HEK293 (cell line): ENCODE measurements around the gene SYNGR1.

ENCODE experiments used
- CTCF ChIA-PET: fragments of 350-600 bp; formaldehyde crosslinking; extraction: SDS; loops from one replicate; lab custom pipeline; 2021; ENCODE audit warnings: antibody characterized with exemption; lab: Yijun Ruan, JAX
- POLR2A ChIA-PET: fragments of 300-600 bp; formaldehyde crosslinking; extraction: SDS; loops from one replicate; lab custom pipeline; 2020; ENCODE audit warnings: antibody characterized with exemption, inconsistent platforms; lab: Yijun Ruan, JAX
- H3K27ac ChIP-seq: fragments of 200-500 bp; sonication (Bioruptor generic); 2 replicates; pipeline ENCODE4 v1.5.1; 2014; ENCODE audit warnings: low read depth, low read length, control low read depth, inconsistent platforms; ENCODE audit errors: extremely low read depth
- H3K36me3 ChIP-seq, 2 experiments: fragments of 200-500 bp in 1 of 2; sonication (Bioruptor generic) in 1 of 2; 1 replicate in 1 of 2; 2 replicates in 1 of 2; pipeline ENCODE4 v1.5.1; 2014 to 2017; ENCODE audit warnings: inconsistent platforms in 2 of 2, low read length in 2 of 2; ENCODE audit not compliant: control insufficient read depth in 2 of 2, insufficient read depth in 1 of 2
- H3K4me1 ChIP-seq: fragments of 200-500 bp; sonication (Bioruptor generic); 2 replicates; pipeline ENCODE4 v1.5.1; 2014; ENCODE audit warnings: mild to moderate bottlenecking, low read length, inconsistent platforms; ENCODE audit not compliant: control insufficient read depth, insufficient read depth
- H3K4me3 ChIP-seq: 2 replicates; pipeline ENCODE4 v1.5.1; 2011; ENCODE audit warnings: low read depth, mild to moderate bottlenecking, control low read depth, low read length, moderate library complexity
- H3K9me3 ChIP-seq: fragments of 200-500 bp; sonication (Bioruptor generic); 2 replicates; pipeline ENCODE4 v1.5.1; 2014; ENCODE audit warnings: low read depth, low read length, inconsistent platforms; ENCODE audit not compliant: control insufficient read depth, insufficient read depth
- GLIS2 ChIP-seq: fragments of 450-650 bp; formaldehyde crosslinking; IDR thresholded peaks from 2 replicates; pipeline ENCODE4 v1.5.1; 2016; ENCODE audit warnings: missing biosample characterization, missing genetic modification characterization
- KLF7 ChIP-seq: fragments of 450-650 bp; formaldehyde crosslinking; IDR thresholded peaks from 2 replicates; pipeline ENCODE4 v1.5.1; 2016; ENCODE audit warnings: missing biosample characterization, missing genetic modification characterization, borderline replicate concordance
- MYNN ChIP-seq: fragments of 450-650 bp; formaldehyde crosslinking; IDR thresholded peaks from 2 replicates; pipeline ENCODE4 v1.5.1; 2016; ENCODE audit warnings: missing biosample characterization, missing genetic modification characterization, borderline replicate concordance
- WT1 ChIP-seq: fragments of 450-650 bp; formaldehyde crosslinking; IDR thresholded peaks from 2 replicates; pipeline ENCODE4 v1.5.1; 2016; ENCODE audit warnings: missing biosample characterization, missing genetic modification characterization
- ZBTB21 ChIP-seq: fragments of 450-650 bp; formaldehyde crosslinking; IDR thresholded peaks from 2 replicates; pipeline ENCODE4 v1.5.1; 2017; ENCODE audit warnings: missing biosample characterization, missing genetic modification characterization
- ZNF112 ChIP-seq: fragments of 450-650 bp; formaldehyde crosslinking; IDR thresholded peaks from 2 replicates; pipeline ENCODE4 v1.5.0; 2017; ENCODE audit warnings: missing biosample characterization, missing genetic modification characterization
- ZNF132 ChIP-seq: fragments of 450-650 bp; formaldehyde crosslinking; IDR thresholded peaks from 2 replicates; pipeline ENCODE4 v1.5.1; 2017; ENCODE audit warnings: missing biosample characterization, missing genetic modification characterization, borderline replicate concordance
- ZNF146 ChIP-seq: fragments of 450-650 bp; formaldehyde crosslinking; IDR thresholded peaks from 2 replicates; pipeline ENCODE4 v1.5.1; 2016; ENCODE audit warnings: missing biosample characterization, missing genetic modification characterization
- ZNF16 ChIP-seq: fragments of 450-650 bp; formaldehyde crosslinking; IDR thresholded peaks from 2 replicates; pipeline ENCODE4 v1.5.1; 2016; ENCODE audit warnings: low read depth, missing biosample characterization, missing genetic modification characterization
- ZNF175 ChIP-seq: fragments of 450-650 bp; formaldehyde crosslinking; IDR thresholded peaks from 2 replicates; pipeline ENCODE4 v1.5.1; 2016; ENCODE audit warnings: missing biosample characterization, missing genetic modification characterization
- ZNF239 ChIP-seq: fragments of 450-650 bp; formaldehyde crosslinking; IDR thresholded peaks from 2 replicates; pipeline ENCODE4 v1.5.1; 2016; ENCODE audit warnings: missing biosample characterization, missing genetic modification characterization
- ZNF274 ChIP-seq, 2 experiments: fragments of 200-500 bp in 1 of 2; fragments of 450-650 bp in 1 of 2; sonication (Bioruptor generic) in 1 of 2; formaldehyde crosslinking in 1 of 2; IDR thresholded peaks; 2 replicates each; pipeline versions ENCODE4 v1.5.1 to v1.6.1; 2014 to 2016; ENCODE audit warnings: borderline replicate concordance in 1 of 2, inconsistent platforms in 1 of 2, low read length in 1 of 2, missing biosample characterization in 1 of 2, missing genetic modification characterization in 1 of 2
- ZNF311 ChIP-seq: fragments of 450-650 bp; formaldehyde crosslinking; IDR thresholded peaks from 2 replicates; pipeline ENCODE4 v1.5.1; 2017; ENCODE audit warnings: missing biosample characterization, missing genetic modification characterization, borderline replicate concordance
- ZNF366 ChIP-seq: fragments of 450-650 bp; formaldehyde crosslinking; conservative IDR thresholded peaks from 2 replicates; pipeline ENCODE4 v1.5.1; 2016; ENCODE audit warnings: missing biosample characterization, missing genetic modification characterization
- ZNF513 ChIP-seq: fragments of 450-650 bp; IDR thresholded peaks from 2 replicates; pipeline ENCODE4 v1.5.1; 2018; ENCODE audit warnings: missing biosample characterization, missing genetic modification characterization
- ZNF514 ChIP-seq: fragments of 450-650 bp; formaldehyde crosslinking; IDR thresholded peaks from 2 replicates; pipeline ENCODE4 v1.5.1; 2016; ENCODE audit warnings: missing biosample characterization, missing genetic modification characterization
- ZNF558 ChIP-seq: fragments of 450-650 bp; formaldehyde crosslinking; IDR thresholded peaks from 2 replicates; pipeline ENCODE4 v1.5.1; 2016; ENCODE audit warnings: missing biosample characterization, missing genetic modification characterization
- ZNF600 ChIP-seq: fragments of 450-650 bp; formaldehyde crosslinking; IDR thresholded peaks from 2 replicates; pipeline ENCODE4 v1.5.1; 2016; ENCODE audit warnings: missing biosample characterization, missing genetic modification characterization
- ZNF704 ChIP-seq: fragments of 450-650 bp; formaldehyde crosslinking; IDR thresholded peaks from 2 replicates; pipeline ENCODE4 v1.5.1; 2016; ENCODE audit warnings: missing biosample characterization, missing genetic modification characterization
- ZNF76 ChIP-seq: fragments of 450-650 bp; formaldehyde crosslinking; IDR thresholded peaks from 2 replicates; pipeline ENCODE4; 2016; ENCODE audit warnings: low read depth, missing biosample characterization, missing genetic modification characterization, borderline replicate concordance
- ZNF830 ChIP-seq: fragments of 450-650 bp; IDR thresholded peaks from 2 replicates; pipeline ENCODE4 v1.5.0; 2018; ENCODE audit warnings: missing biosample characterization, missing genetic modification characterization, low read depth, mild to moderate bottlenecking, moderate library complexity
- ZNF843 ChIP-seq: fragments of 450-650 bp; formaldehyde crosslinking; IDR thresholded peaks from 2 replicates; pipeline ENCODE4 v1.5.1; 2016; ENCODE audit warnings: missing biosample characterization, missing genetic modification characterization
- TF ChIP-seq, protein P1 (sequence below): fragments of 450-650 bp; formaldehyde crosslinking; IDR thresholded peaks from 2 replicates; pipeline ENCODE4 v1.5.1; 2017; ENCODE audit warnings: missing biosample characterization, missing genetic modification characterization
- TF ChIP-seq, protein P2 (sequence below): fragments of 450-650 bp; formaldehyde crosslinking; IDR thresholded peaks from 2 replicates; pipeline ENCODE4 v1.5.1; 2016; ENCODE audit warnings: missing biosample characterization, missing genetic modification characterization

SYNGR1 gene

DNA sequence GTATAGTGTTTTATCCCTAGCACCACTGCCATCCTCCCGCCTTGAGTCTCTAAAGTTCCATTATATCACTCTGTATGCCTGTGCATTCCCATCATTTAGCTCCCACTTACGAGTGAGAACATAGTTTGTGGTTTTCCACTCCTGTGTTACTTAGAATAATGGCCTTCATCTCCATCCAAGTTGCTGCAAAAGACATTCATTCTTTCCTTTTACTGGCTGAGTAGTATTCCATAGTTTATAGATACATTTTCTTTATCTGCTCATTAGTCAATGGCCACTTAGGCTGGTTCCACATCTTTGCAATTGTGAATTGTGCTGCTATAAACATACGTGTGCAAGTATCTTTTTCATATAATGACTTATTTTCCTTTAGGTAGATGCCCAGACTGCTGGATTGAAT is 74.2 kb downstream of the SYNGR1 start:
- ChIA-PET POLR2A (interaction anchor here (0.7 kb wide), 1 partner anchor 188 kb away, joined by 4 read pairs; no protein-coding TSS in a partner anchor), CTCF (interaction anchor here (0.7 to 1.4 kb wide), 3 partner anchors 13 to 37 kb away, joined by 3 to 5 read pairs (median 4); partner anchors contain the start of gene TAB1)
- TF ChIP-seq ZNF830 (no peak), ZNF76 (tag by site-specific recombination) (no peak), ZNF146 (tag by site-specific recombination) (peak; percentile 90), ZNF843 (tag by site-specific recombination) (no peak), GLIS2 (tag by site-specific recombination) (no peak), ZNF239 (tag by site-specific recombination) (no peak)
- TF ChIP-seq, protein P1, sequence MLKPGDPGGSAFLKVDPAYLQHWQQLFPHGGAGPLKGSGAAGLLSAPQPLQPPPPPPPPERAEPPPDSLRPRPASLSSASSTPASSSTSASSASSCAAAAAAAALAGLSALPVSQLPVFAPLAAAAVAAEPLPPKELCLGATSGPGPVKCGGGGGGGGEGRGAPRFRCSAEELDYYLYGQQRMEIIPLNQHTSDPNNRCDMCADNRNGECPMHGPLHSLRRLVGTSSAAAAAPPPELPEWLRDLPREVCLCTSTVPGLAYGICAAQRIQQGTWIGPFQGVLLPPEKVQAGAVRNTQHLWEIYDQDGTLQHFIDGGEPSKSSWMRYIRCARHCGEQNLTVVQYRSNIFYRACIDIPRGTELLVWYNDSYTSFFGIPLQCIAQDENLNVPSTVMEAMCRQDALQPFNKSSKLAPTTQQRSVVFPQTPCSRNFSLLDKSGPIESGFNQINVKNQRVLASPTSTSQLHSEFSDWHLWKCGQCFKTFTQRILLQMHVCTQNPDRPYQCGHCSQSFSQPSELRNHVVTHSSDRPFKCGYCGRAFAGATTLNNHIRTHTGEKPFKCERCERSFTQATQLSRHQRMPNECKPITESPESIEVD (tag by site-specific recombination) = no peak
- Histone ChIP-seq H3K4me3 (no peak overlapping the region), H3K27ac (no peak overlapping the region), H3K4me1 (no peaks in the 10 kb centered on the region), H3K9me3 (no peaks in the 10 kb centered on the region), H3K36me3 (peaks cover 44 to 81% of the 10 kb centered on the region in 2 experiments; a peak in 2 of 3 replicates)

DNA sequence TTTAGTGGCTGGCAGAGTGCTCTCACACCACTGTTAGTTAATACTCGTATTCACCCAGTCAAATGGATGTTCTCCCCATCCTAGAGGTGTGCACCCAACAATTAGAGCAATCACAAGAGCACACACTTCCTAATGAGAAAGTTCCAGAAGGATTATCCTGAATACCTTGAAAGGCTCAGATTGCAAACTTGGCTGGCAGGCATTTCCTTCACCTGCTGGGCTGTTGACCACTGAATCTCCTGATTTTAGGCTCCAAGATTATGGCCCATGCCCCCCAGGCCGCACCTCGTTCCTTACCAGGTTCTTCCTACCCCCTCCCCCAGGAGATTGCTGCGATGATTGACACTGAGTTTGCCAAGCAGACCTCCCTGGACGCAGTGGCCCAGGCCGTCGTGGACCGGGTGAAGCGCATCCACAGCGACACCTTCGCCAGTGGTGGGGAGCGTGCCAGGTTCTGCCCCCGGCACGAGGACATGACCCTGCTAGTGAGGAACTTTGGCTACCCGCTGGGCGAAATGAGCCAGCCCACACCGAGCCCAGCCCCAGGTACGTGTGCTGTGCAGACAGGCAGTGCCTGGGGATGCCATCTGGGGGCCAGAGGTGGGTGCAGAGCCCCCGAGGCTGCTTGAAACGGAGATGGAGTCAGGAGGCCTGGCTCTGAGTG is 76.7 kb downstream of the SYNGR1 start:
- peaks cover 33 to 80% of the 10 kb centered on the region in 2 experiments; a peak in 2 of 3 replicates for H3K36me3 ChIP-seq
- ChIA-PET POLR2A (no interaction called here), CTCF (interaction anchor here (1.0 kb wide), 1 partner anchor 67 kb away, joined by 4 read pairs; no protein-coding TSS in a partner anchor)
- H3K9me3 ChIP-seq = no peaks in the 10 kb centered on the region
- H3K4me3 ChIP-seq = no peak overlapping the region
- H3K4me1 ChIP-seq = no peaks in the 10 kb centered on the region
- no peak overlapping the region for H3K27ac ChIP-seq
- TF ChIP-seq ZNF600 (tag by site-specific recombination) = no peak
- TF ChIP-seq ZNF514 (tag by site-specific recombination) = no peak
- TF ChIP-seq ZNF704 (tag by site-specific recombination) = no peak
- TF ChIP-seq MYNN (tag by site-specific recombination) = no peak
- TF ChIP-seq KLF7 = no peak
- no peak for TF ChIP-seq ZNF16 (tag by site-specific recombination)
- TF ChIP-seq ZNF366 (tag by site-specific recombination) = no peak
- TF ChIP-seq ZNF132 = no peak
- no peak for TF ChIP-seq ZNF513 (tag by site-specific recombination)
- no peak for TF ChIP-seq ZNF112 (tag by site-specific recombination)
- no peak for TF ChIP-seq WT1 (tag by site-specific recombination)
- no peak for TF ChIP-seq ZNF558 (tag by site-specific recombination)
- no peak for TF ChIP-seq ZBTB21
- TF ChIP-seq ZNF146 (tag by site-specific recombination) = no peak
- TF ChIP-seq, protein P2, sequence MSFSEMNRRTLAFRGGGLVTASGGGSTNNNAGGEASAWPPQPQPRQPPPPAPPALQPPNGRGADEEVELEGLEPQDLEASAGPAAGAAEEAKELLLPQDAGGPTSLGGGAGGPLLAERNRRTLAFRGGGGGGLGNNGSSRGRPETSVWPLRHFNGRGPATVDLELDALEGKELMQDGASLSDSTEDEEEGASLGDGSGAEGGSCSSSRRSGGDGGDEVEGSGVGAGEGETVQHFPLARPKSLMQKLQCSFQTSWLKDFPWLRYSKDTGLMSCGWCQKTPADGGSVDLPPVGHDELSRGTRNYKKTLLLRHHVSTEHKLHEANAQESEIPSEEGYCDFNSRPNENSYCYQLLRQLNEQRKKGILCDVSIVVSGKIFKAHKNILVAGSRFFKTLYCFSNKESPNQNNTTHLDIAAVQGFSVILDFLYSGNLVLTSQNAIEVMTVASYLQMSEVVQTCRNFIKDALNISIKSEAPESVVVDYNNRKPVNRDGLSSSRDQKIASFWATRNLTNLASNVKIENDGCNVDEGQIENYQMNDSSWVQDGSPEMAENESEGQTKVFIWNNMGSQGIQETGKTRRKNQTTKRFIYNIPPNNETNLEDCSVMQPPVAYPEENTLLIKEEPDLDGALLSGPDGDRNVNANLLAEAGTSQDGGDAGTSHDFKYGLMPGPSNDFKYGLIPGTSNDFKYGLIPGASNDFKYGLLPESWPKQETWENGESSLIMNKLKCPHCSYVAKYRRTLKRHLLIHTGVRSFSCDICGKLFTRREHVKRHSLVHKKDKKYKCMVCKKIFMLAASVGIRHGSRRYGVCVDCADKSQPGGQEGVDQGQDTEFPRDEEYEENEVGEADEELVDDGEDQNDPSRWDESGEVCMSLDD (tag by site-specific recombination) = no peak
- TF ChIP-seq ZNF274 (IDR thresholded peaks at IDR 0.05; ENCODE audit: low read length) = no peak
- no peak for TF ChIP-seq ZNF274 (tag by site-specific recombination; IDR thresholded peaks at IDR 0.05; ENCODE audit: borderline replicate concordance)
- no peak for TF ChIP-seq ZNF175 (tag by site-specific recombination)
- TF ChIP-seq ZNF311 (tag by site-specific recombination) = no peak
